GM21717 (cell line): Measurements from ENCODE around the gene PLK3.
"Not testable (repeated sequence)": the region's sequence is repeated elsewhere in the genome, so short reads cannot be mapped to it uniquely, and the experiment has no call there.

Experiments
- ATAC-seq: cut with Tn5 transposase; IDR thresholded peaks from one replicate; pipeline ENCODE4 v1.9.1; 2021; ENCODE audit warnings: mild to moderate bottlenecking, moderate library complexity; ENCODE audit not compliant: unreplicated experiment

Gene PLK3

GRCh38 chr1:44827197-44828002 is 27.2 kb downstream of the PLK3 start:
- no peak for ATAC-seq

GRCh38 chr1:44828003-44828651 is 27.9 kb downstream of the PLK3 start:
- no peak for ATAC-seq

- ATAC-seq, result no peak
Measured at GRCh38 chr1:44828841-44829440, 28.8 kb downstream of the PLK3 start.

GRCh38 chr1:44829506-44830384 is 29.6 kb downstream of the PLK3 start:
- no peak for ATAC-seq

GRCh38 chr1:44830900-44831304 is 30.7 kb downstream of the PLK3 start:
- ATAC-seq, result no peak

- no peak for ATAC-seq
Measured at GRCh38 chr1:44831516-44831915, 31.3 kb downstream of the PLK3 start.

- no peak for ATAC-seq
Measured at GRCh38 chr1:44832056-44832705, 32.0 kb downstream of the PLK3 start.

- no peak for ATAC-seq
Measured at GRCh38 chr1:44834328-44834727, 34.2 kb downstream of the PLK3 start.

- ATAC-seq, result no peak
Measured at GRCh38 chr1:44835738-44836675, 35.8 kb downstream of the PLK3 start.

GRCh38 chr1:44838294-44838693 is 38.1 kb downstream of the PLK3 start:
- not testable (repeated sequence) for ATAC-seq

GRCh38 chr1:44839576-44839975 is 39.4 kb downstream of the PLK3 start:
- no peak for ATAC-seq

- no peak for ATAC-seq
Measured at GRCh38 chr1:44842486-44842861, 42.3 kb downstream of the PLK3 start.

- ATAC-seq, result no peak
Measured at GRCh38 chr1:44842862-44843655, 42.9 kb downstream of the PLK3 start, which contains the start of gene PTCH2. TSS of gene PTCH2 (minus strand) at chr1:44843253. CDS start at chr1:44842932, 321 bp downstream.

GRCh38 chr1:44846985-44847384 is 46.8 kb downstream of the PLK3 start:
- no peak for ATAC-seq

- no peak for ATAC-seq
Measured at GRCh38 chr1:44847845-44848244, 47.7 kb downstream of the PLK3 start.

- no peak for ATAC-seq
Measured at GRCh38 chr1:44848456-44849181, 48.4 kb downstream of the PLK3 start.

GRCh38 chr1:44849575-44850132 is 49.5 kb downstream of the PLK3 start:
- no peak for ATAC-seq

GRCh38 chr1:44851308-44851707 is 51.1 kb downstream of the PLK3 start:
- ATAC-seq, result no peak
